Measurements from ENCODE around the gene TMEM255A.

Gene TMEM255A

DNA sequence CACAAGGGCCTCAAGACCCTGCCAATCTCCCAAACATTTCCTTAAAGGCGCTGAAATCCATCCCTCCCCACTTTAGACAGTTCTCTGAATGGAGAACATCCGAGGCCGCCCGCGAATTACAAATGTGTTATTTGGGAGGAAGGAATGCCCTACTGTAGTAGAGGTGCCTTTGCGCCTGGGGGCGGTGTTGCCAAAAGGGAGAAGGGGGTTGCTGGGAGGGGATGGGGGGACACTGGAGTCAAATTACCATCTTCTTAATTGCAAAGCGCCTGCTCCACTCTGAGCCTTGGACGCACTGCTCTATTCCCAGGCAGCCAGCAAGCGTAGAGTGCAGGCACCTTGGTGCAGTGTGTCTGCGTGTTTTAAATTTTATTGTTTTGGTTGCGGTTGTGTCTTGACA is 2.7 kb downstream of the TMEM255A start:
- Histone ChIP-seq H3K4me2 (ENCODE audit: low read depth, low read length, poor library complexity, severe bottlenecking) (no peak overlapping the region), H3K79me2 (ENCODE audit: insufficient read depth, low read length) (no peaks in the 10 kb centered on the region), H2AFZ (ENCODE audit: low read depth, low read length, severe bottlenecking) (no peak overlapping the region), H3K36me3 (ENCODE audit: low read length) (no peaks in the 10 kb centered on the region), H3K27me3 (ENCODE audit: low read length) (no peaks in the 10 kb centered on the region), H3K27ac (ENCODE audit: low read depth, low read length) (no peak overlapping the region), H3F3A (ENCODE audit: insufficient read depth) (no peaks in the 10 kb centered on the region), H3K9me2 (replicated peaks; ENCODE audit: insufficient read depth, low read length) (no peaks in the 10 kb centered on the region), H3K9me3 (ENCODE audit: insufficient read depth, low read length) (no peaks in the 10 kb centered on the region), H3K9ac (ENCODE audit: low read length) (no peak overlapping the region), H3K4me3 (ENCODE audit: insufficient read depth, low read length, poor library complexity, severe bottlenecking) (no peak overlapping the region), H4K20me1 (ENCODE audit: low read depth, low read length) (no peaks in the 10 kb centered on the region)
- TF ChIP-seq EZH2phosphoT487 (conservative IDR thresholded peaks at IDR 0.05; ENCODE audit: low read length), result no peak
- TF ChIP-seq, protein P1, sequence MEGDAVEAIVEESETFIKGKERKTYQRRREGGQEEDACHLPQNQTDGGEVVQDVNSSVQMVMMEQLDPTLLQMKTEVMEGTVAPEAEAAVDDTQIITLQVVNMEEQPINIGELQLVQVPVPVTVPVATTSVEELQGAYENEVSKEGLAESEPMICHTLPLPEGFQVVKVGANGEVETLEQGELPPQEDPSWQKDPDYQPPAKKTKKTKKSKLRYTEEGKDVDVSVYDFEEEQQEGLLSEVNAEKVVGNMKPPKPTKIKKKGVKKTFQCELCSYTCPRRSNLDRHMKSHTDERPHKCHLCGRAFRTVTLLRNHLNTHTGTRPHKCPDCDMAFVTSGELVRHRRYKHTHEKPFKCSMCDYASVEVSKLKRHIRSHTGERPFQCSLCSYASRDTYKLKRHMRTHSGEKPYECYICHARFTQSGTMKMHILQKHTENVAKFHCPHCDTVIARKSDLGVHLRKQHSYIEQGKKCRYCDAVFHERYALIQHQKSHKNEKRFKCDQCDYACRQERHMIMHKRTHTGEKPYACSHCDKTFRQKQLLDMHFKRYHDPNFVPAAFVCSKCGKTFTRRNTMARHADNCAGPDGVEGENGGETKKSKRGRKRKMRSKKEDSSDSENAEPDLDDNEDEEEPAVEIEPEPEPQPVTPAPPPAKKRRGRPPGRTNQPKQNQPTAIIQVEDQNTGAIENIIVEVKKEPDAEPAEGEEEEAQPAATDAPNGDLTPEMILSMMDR (IDR thresholded peaks at IDR 0.05; ENCODE audit: insufficient read depth, low read length, poor library complexity, severe bottlenecking), result no peak

DNA sequence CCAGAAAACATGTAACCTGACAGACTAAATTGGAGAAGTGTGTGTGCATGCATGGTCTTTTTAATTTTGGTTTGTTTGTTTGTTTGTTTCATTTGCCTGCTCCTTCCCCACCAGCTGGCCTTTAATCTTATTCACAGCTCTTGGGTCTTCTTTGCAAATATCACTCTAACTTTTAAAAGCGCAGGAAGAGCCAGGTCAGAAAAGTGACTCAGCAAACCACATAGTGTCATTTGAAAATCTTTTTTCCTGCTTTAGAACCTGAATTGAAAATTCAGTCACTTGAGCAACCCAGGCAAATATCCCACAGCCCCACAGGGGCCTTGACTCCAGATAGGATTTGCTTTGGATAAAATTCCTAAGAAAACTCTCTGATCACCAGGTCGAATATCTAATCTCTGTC is 4.6 kb downstream of the TMEM255A start:
- Histone ChIP-seq H3K9me2 (replicated peaks; ENCODE audit: insufficient read depth, low read length) (no peaks in the 10 kb centered on the region), H3K9ac (ENCODE audit: low read length) (no peak overlapping the region), H3K27me3 (ENCODE audit: low read length) (no peaks in the 10 kb centered on the region), H3K9me3 (ENCODE audit: insufficient read depth, low read length) (no peaks in the 10 kb centered on the region), H3K79me2 (ENCODE audit: insufficient read depth, low read length) (no peaks in the 10 kb centered on the region), H2AFZ (ENCODE audit: low read depth, low read length, severe bottlenecking) (no peak overlapping the region), H3F3A (ENCODE audit: insufficient read depth) (no peaks in the 10 kb centered on the region), H3K4me2 (ENCODE audit: low read depth, low read length, poor library complexity, severe bottlenecking) (no peak overlapping the region), H3K36me3 (ENCODE audit: low read length) (no peaks in the 10 kb centered on the region), H4K20me1 (ENCODE audit: low read depth, low read length) (no peaks in the 10 kb centered on the region), H3K4me3 (ENCODE audit: insufficient read depth, low read length, poor library complexity, severe bottlenecking) (no peak overlapping the region), H3K27ac (ENCODE audit: low read depth, low read length) (no peak overlapping the region)
- TF ChIP-seq EZH2phosphoT487 (conservative IDR thresholded peaks at IDR 0.05; ENCODE audit: low read length), result no peak
- TF ChIP-seq, protein P1 (IDR thresholded peaks at IDR 0.05; ENCODE audit: insufficient read depth, low read length, poor library complexity, severe bottlenecking), result no peak

DNA sequence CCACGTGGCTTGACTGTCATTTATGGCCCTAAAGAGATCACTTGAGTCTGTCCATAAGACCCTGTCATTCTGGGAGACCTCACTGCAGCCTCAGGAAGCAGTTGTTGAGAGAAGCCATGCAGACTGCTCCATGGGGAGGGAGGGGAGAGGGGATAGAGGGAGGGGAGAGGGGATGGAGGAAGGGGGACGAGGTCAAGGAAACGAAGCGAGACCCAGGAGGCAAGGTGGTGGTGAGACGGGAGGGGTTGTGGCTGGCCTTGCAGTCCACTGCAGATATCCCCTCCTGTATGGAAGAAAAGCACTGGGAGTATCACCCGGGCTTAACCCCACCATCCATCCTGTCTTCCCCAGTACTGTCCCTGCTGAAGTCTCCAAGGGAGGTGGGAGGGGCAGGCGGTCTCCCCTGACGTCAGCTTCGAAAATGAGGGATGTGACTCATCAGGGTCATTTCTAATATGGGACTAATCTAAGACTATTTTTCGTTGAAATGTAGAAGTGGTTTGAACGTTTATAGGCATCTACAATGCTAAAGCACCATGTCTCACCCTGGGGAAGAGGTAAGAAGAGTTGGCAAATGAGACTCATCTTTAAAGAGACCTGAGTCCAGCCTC is 5.6 kb downstream of the TMEM255A start:
- no peaks in the 10 kb centered on the region for H4K20me1 ChIP-seq (ENCODE audit: low read depth, low read length)
- no peak overlapping the region for H2AFZ ChIP-seq (ENCODE audit: low read depth, low read length, severe bottlenecking)
- no peaks in the 10 kb centered on the region for H3K27me3 ChIP-seq (ENCODE audit: low read length)
- H3K9me2 ChIP-seq (replicated peaks; ENCODE audit: insufficient read depth, low read length), result no peaks in the 10 kb centered on the region
- no peaks in the 10 kb centered on the region for H3K79me2 ChIP-seq (ENCODE audit: insufficient read depth, low read length)
- H3K27ac ChIP-seq (ENCODE audit: low read depth, low read length), result no peak overlapping the region
- H3F3A ChIP-seq (ENCODE audit: insufficient read depth), result no peaks in the 10 kb centered on the region
- H3K36me3 ChIP-seq (ENCODE audit: low read length), result no peaks in the 10 kb centered on the region
- no peak overlapping the region for H3K4me3 ChIP-seq (ENCODE audit: insufficient read depth, low read length, poor library complexity, severe bottlenecking)
- H3K9me3 ChIP-seq (ENCODE audit: insufficient read depth, low read length), result no peaks in the 10 kb centered on the region
- TF ChIP-seq, protein P1 (IDR thresholded peaks at IDR 0.05; ENCODE audit: insufficient read depth, low read length, poor library complexity, severe bottlenecking), result no peak
- no peak for TF ChIP-seq EZH2phosphoT487 (conservative IDR thresholded peaks at IDR 0.05; ENCODE audit: low read length)
- no peak overlapping the region for H3K9ac ChIP-seq (ENCODE audit: low read length)
- no peak overlapping the region for H3K4me2 ChIP-seq (ENCODE audit: low read depth, low read length, poor library complexity, severe bottlenecking)

All from SU-DHL-6 (cell line).